ENCODE measurements around the gene PLA2G3. TPM values are rescaled to one million over a fixed set of nuclear protein-coding genes. Genes with fewer than 3 reads are reported as not detected.

PLA2G3 gene
- total and polyA plus RNA-seq, 8 donors: 0.06 to 9.9 (median 0.17) TPM; not detected in 1

DNA sequence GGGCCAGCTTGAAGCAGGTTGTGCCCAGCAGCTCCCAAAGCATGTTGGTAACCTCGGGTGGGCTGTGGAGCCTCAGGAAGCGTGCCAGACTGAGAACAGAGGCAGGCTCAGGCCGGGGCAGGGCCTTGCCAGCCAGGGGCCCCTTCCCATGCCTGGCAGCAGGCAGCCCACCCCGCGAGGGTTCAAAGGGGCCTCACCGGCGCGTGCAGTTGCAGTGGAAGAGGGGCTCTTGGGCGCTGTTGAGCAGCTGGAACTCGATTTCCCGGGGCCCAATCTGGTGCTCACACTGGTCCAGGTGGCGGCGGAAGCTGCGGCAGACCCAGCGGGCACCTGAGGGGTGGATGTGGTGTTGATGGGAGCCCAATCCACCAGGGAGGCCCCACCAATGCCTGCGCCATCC, 3.6 kb downstream of the PLA2G3 start:
- Histone ChIP-seq H3K36me3 (peaks cover 0 to 4% of the 10 kb centered on the region in 2 donors), H3K27ac (no peak overlapping the region), H3K27me3 (peaks cover 0 to 16% of the 10 kb centered on the region in 2 donors), H3K4me3 (no peak overlapping the region), H3K4me1 (no peaks in the 10 kb centered on the region), H3K9me3 (no peaks in the 10 kb centered on the region)
- DNase-seq (no peak), ATAC-seq (no peak)
- TF ChIP-seq, protein P1, sequence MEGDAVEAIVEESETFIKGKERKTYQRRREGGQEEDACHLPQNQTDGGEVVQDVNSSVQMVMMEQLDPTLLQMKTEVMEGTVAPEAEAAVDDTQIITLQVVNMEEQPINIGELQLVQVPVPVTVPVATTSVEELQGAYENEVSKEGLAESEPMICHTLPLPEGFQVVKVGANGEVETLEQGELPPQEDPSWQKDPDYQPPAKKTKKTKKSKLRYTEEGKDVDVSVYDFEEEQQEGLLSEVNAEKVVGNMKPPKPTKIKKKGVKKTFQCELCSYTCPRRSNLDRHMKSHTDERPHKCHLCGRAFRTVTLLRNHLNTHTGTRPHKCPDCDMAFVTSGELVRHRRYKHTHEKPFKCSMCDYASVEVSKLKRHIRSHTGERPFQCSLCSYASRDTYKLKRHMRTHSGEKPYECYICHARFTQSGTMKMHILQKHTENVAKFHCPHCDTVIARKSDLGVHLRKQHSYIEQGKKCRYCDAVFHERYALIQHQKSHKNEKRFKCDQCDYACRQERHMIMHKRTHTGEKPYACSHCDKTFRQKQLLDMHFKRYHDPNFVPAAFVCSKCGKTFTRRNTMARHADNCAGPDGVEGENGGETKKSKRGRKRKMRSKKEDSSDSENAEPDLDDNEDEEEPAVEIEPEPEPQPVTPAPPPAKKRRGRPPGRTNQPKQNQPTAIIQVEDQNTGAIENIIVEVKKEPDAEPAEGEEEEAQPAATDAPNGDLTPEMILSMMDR (IDR thresholded peaks at IDR 0.05): no peak
- intact Hi-C loops (cut with DNase I): no loop called here

DNA sequence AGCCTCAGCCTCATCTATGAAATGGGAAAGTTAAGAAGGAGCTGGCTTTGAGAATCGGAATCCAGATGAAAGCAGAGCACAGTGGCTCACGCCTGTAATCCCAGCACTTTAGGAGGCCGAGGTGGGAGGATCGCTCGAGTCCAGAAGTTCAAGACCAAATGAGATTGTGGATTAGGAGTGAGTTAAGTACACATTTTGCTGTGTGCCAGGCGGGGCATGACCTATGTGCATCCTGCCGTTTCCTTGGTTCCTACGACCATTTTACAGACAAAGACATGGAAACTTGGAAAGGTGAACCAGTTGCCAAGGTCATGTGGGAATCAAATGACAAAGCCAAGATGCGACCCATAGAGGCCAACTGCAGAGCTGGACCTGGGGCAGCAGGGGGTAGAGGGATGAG, 4.2 kb downstream of the PLA2G3 start:
- peaks cover 0 to 4% of the 10 kb centered on the region in 2 donors for H3K36me3 ChIP-seq
- intact Hi-C loops (cut with DNase I): no loop called here
- H3K27ac ChIP-seq: no peak overlapping the region
- ATAC-seq: no peak
- no peak overlapping the region for H3K4me3 ChIP-seq
- peaks cover 0 to 16% of the 10 kb centered on the region in 2 donors for H3K27me3 ChIP-seq
- H3K9me3 ChIP-seq: no peaks in the 10 kb centered on the region
- TF ChIP-seq, protein P1 (IDR thresholded peaks at IDR 0.05): no peak
- H3K4me1 ChIP-seq: no peaks in the 10 kb centered on the region
- DNase-seq: no peak

DNA sequence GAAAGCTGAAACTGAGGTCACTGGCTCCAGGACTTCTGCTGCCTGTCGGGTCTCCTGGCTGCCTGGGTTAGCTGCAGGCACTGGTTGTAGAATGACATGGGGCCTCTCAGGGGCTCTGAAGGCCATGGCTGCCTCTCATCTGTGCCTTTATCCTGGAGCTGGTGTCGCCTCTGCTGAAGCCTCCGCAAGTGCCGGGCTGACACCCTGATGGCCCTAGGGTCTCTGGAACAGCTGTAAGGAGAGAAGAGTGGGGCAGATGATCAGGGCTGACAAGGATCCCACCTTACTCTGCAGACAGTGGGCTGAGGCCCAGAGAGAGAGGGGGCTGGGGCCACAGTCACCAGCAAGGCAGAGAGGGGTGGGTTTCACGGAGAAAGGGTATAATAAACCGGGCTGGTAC, 4.6 kb downstream of the PLA2G3 start:
- intact Hi-C loops (cut with DNase I): no loop called here
- Histone ChIP-seq H3K27ac (no peak overlapping the region), H3K36me3 (peaks cover 0 to 4% of the 10 kb centered on the region in 2 donors), H3K9me3 (no peaks in the 10 kb centered on the region), H3K4me3 (no peak overlapping the region), H3K27me3 (peaks cover 0 to 16% of the 10 kb centered on the region in 2 donors), H3K4me1 (no peaks in the 10 kb centered on the region)
- TF ChIP-seq, protein P1 (IDR thresholded peaks at IDR 0.05): no peak
- DNase-seq: no peak
- no peak for ATAC-seq

DNA sequence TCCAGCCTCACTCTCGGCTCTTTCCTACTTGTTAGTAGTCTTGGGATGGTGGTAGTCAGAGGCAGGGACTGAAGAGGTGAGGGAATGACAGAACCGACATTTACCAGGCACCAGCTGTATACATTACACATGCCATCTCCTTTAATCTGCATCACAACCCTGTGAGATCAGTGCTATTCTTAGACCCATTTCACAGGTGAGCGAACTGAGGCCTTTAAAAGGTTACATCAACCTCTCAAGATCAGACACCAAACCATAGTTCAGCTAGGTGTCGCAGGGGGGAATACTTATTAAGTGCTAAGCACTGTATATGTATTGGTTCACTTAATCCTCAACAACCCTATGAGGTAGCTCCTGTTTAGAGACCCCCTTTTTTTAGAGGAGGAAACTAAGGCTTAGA, 5.6 kb downstream of the PLA2G3 start:
- no peak for ATAC-seq
- H3K4me1 ChIP-seq: no peaks in the 10 kb centered on the region
- peaks cover 0 to 6% of the 10 kb centered on the region in 2 donors for H3K27me3 ChIP-seq
- DNase-seq: no peak
- TF ChIP-seq, protein P1 (IDR thresholded peaks at IDR 0.05): no peak
- H3K27ac ChIP-seq: no peak overlapping the region
- H3K9me3 ChIP-seq: no peaks in the 10 kb centered on the region
- H3K36me3 ChIP-seq: peaks cover 0 to 4% of the 10 kb centered on the region in 2 donors
- H3K4me3 ChIP-seq: no peak overlapping the region
- intact Hi-C loops (cut with DNase I): no loop called here

DNA sequence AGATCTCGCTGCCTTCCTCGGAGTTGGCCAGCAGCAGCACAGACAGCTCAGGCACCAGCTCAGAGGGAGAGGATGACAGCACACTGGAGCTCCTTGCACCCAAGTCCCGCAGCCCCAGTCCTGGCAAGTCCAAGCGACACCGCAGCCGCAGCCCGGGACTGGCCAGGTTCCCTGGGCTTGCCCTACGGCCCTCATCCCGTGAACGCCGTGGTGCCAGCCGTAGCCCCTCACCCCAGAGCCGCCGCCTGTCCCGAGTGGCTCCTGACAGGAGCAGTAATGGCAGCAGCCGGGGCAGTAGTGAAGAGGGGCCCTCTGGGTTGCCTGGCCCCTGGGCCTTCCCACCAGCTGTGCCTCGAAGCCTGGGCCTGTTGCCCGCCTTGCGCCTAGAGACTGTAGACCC, 6.4 kb downstream of the PLA2G3 start:
- Histone ChIP-seq H3K27me3 (no peaks in the 10 kb centered on the region), H3K4me3 (no peak overlapping the region), H3K9me3 (no peaks in the 10 kb centered on the region), H3K4me1 (no peaks in the 10 kb centered on the region), H3K27ac (no peak overlapping the region), H3K36me3 (peaks cover 0 to 4% of the 10 kb centered on the region in 2 donors)
- no peak for ATAC-seq
- TF ChIP-seq, protein P1 (IDR thresholded peaks at IDR 0.05): no peak
- DNase-seq: no peak
- intact Hi-C loops (cut with DNase I): no loop called here
